Measurements from ENCODE around the gene TRIM47. TPM values are rescaled to one million over a fixed set of nuclear protein-coding genes. Genes with fewer than 3 reads are reported as not detected.

The TRIM47 gene
- total and polyA plus RNA-seq, 2 of the 13 experiments (the other 11 are each of a cell fraction or from before 2014, with no cell fraction given) = 33.5 to 82.0 TPM

DNA sequence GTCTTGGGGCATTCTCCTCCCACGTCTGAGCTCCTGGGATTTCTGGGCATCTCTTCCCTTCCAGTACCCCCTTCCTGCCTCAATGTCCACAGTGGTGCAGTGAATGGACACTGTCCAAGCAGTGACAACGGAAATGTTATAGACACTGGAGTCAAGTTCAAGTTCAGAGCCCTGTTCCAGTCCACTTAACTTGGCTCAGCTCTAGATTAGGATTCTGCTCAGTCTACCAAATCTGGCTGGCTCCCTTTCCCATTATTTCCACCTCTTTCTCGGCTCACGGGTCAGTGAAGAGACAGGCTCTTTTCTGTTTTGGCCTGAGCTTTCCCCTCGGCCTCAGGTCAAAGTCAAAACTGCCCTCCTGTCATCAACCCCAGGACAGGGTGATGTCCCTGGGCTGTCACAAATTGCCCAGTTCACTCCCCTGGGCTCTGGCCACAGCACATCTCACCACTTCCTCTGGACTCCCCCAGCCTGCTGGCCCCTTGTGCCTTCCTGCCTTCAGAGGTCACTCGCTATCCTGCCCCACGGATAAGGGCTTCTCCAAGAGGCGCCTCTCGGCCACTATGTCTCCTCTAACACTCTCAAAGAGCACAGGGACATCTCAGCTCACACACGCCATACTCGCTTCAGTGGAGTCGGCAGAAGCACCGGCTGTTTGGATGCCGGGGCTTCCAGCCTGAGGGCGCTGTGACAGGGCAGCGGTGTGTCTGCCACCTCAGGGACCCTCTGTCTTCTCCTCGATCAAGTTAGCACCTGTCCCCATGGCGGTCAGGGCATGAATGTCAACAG lies 44.0 kb upstream of the TRIM47 start (continued):
- TF ChIP-seq, protein P1, sequence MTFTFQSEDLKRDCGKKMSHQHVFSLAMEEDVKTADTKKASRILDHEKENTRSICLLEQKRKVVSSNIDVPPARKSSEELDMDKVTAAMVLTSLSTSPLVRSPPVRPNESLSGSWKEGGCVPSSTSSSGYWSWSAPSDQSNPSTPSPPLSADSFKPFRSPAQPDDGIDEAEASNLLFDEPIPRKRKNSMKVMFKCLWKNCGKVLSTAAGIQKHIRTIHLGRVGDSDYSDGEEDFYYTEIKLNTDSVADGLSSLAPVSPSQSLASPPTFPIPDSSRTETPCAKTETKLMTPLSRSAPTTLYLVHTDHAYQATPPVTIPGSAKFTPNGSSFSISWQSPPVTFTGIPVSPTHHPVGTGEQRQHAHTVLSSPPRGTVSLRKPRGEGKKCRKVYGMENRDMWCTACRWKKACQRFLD (CRISPR knock-in tag; IDR thresholded peaks at IDR 0.05; ENCODE audit: borderline replicate concordance) = no peak
- TF ChIP-seq ZNF441 (CRISPR knock-in tag; IDR thresholded peaks at IDR 0.05; ENCODE audit: borderline replicate concordance) = no peak
- TF ChIP-seq EZH2 (conservative IDR thresholded peaks at IDR 0.05; ENCODE audit: low read depth, low read length) = no peak
- TF ChIP-seq JUNB (CRISPR knock-in tag; IDR thresholded peaks at IDR 0.05; ENCODE audit: borderline replicate concordance) = no peak
- TF ChIP-seq ZFP90 (CRISPR knock-in tag; IDR thresholded peaks at IDR 0.05; ENCODE audit: borderline replicate concordance) = no peak
- no peak for TF ChIP-seq HHEX (CRISPR knock-in tag; IDR thresholded peaks at IDR 0.05)
- TF ChIP-seq ZNF501 (CRISPR knock-in tag; IDR thresholded peaks at IDR 0.05) = no peak
- no peak for TF ChIP-seq RORA (CRISPR knock-in tag; IDR thresholded peaks at IDR 0.05)
- no peak for TF ChIP-seq ZFP1 (CRISPR knock-in tag; IDR thresholded peaks at IDR 0.05)
- no peak for TF ChIP-seq KMT2B (CRISPR knock-in tag; IDR thresholded peaks at IDR 0.05)
- no peak for TF ChIP-seq BRCA1 (CRISPR knock-in tag; IDR thresholded peaks at IDR 0.05)
- no peak for TF ChIP-seq ZSCAN25 (CRISPR knock-in tag; IDR thresholded peaks at IDR 0.05)
- TF ChIP-seq, protein P2, sequence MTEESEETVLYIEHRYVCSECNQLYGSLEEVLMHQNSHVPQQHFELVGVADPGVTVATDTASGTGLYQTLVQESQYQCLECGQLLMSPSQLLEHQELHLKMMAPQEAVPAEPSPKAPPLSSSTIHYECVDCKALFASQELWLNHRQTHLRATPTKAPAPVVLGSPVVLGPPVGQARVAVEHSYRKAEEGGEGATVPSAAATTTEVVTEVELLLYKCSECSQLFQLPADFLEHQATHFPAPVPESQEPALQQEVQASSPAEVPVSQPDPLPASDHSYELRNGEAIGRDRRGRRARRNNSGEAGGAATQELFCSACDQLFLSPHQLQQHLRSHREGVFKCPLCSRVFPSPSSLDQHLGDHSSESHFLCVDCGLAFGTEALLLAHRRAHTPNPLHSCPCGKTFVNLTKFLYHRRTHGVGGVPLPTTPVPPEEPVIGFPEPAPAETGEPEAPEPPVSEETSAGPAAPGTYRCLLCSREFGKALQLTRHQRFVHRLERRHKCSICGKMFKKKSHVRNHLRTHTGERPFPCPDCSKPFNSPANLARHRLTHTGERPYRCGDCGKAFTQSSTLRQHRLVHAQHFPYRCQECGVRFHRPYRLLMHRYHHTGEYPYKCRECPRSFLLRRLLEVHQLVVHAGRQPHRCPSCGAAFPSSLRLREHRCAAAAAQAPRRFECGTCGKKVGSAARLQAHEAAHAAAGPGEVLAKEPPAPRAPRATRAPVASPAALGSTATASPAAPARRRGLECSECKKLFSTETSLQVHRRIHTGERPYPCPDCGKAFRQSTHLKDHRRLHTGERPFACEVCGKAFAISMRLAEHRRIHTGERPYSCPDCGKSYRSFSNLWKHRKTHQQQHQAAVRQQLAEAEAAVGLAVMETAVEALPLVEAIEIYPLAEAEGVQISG (CRISPR knock-in tag; IDR thresholded peaks at IDR 0.05) = 0 out of 2 replicates have a peak, but pooled peaks have one; percentile 21
- no peak for TF ChIP-seq CAMTA2 (CRISPR knock-in tag; IDR thresholded peaks at IDR 0.05; ENCODE audit: borderline replicate concordance)
- TF ChIP-seq XRCC5 (optimal IDR thresholded peaks at IDR 0.05; ENCODE audit: low read length) = peak; percentile 6
- no peak for TF ChIP-seq ZNF713 (CRISPR knock-in tag; IDR thresholded peaks at IDR 0.05)
- TF ChIP-seq NFE2L2 (IDR thresholded peaks at IDR 0.05; ENCODE audit: low read length) = no peak
- no peak for TF ChIP-seq HMG20A (CRISPR knock-in tag; IDR thresholded peaks at IDR 0.05; ENCODE audit: borderline replicate concordance)
- no peak for TF ChIP-seq GATAD1 (CRISPR knock-in tag; IDR thresholded peaks at IDR 0.05)
- TF ChIP-seq, protein P3, sequence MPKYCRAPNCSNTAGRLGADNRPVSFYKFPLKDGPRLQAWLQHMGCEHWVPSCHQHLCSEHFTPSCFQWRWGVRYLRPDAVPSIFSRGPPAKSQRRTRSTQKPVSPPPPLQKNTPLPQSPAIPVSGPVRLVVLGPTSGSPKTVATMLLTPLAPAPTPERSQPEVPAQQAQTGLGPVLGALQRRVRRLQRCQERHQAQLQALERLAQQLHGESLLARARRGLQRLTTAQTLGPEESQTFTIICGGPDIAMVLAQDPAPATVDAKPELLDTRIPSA (CRISPR knock-in tag; IDR thresholded peaks at IDR 0.05; ENCODE audit: borderline replicate concordance) = no peak
- TF ChIP-seq, protein P4, sequence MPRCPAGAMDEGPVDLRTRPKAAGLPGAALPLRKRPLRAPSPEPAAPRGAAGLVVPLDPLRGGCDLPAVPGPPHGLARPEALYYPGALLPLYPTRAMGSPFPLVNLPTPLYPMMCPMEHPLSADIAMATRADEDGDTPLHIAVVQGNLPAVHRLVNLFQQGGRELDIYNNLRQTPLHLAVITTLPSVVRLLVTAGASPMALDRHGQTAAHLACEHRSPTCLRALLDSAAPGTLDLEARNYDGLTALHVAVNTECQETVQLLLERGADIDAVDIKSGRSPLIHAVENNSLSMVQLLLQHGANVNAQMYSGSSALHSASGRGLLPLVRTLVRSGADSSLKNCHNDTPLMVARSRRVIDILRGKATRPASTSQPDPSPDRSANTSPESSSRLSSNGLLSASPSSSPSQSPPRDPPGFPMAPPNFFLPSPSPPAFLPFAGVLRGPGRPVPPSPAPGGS (CRISPR knock-in tag; IDR thresholded peaks at IDR 0.05) = 0 out of 2 replicates have a peak, but pooled peaks have one; percentile 5
- no peak for TF ChIP-seq ELF4 (CRISPR knock-in tag; IDR thresholded peaks at IDR 0.05; ENCODE audit: borderline replicate concordance)
- TF ChIP-seq, protein P5, sequence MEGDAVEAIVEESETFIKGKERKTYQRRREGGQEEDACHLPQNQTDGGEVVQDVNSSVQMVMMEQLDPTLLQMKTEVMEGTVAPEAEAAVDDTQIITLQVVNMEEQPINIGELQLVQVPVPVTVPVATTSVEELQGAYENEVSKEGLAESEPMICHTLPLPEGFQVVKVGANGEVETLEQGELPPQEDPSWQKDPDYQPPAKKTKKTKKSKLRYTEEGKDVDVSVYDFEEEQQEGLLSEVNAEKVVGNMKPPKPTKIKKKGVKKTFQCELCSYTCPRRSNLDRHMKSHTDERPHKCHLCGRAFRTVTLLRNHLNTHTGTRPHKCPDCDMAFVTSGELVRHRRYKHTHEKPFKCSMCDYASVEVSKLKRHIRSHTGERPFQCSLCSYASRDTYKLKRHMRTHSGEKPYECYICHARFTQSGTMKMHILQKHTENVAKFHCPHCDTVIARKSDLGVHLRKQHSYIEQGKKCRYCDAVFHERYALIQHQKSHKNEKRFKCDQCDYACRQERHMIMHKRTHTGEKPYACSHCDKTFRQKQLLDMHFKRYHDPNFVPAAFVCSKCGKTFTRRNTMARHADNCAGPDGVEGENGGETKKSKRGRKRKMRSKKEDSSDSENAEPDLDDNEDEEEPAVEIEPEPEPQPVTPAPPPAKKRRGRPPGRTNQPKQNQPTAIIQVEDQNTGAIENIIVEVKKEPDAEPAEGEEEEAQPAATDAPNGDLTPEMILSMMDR (CRISPR knock-in tag; IDR thresholded peaks at IDR 0.05) = peak; percentile 32; the same call in 1 of the 2 replicates

Measured in HepG2 (cell line).